ENCODE results near the gene LCE3A.
"Not testable (repeated sequence)": the region's sequence is repeated elsewhere in the genome, so short reads cannot be mapped to it uniquely, and the experiment has no call there.

Gene LCE3A, protein sequence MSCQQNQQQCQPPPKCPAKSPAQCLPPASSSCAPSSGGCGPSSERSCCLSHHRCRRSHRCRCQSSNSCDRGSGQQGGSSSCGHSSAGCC

DNA sequence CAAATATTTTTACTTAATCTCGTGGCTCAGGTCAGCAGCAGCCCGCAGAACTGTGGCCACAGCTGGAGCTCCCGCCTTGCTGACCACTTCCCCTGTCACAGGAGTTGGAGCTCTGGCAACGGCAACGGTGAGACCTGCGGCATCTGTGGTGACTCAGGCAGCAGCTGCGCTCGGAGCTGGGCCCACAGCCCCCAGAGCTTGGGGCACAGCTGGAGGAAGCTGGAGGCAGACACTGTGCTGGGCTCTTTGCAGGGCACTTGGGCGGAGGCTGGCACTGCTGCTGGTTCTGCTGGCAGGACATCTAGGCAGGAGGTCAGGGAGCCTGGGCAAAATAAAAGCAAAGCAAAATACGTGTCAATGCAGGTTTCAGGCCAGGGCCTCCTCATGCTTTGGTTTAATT is at the start of gene LCE3A:
Gene LCE3A (minus strand): TSS at position 301 of the 400 bp plus-strand sequence. CDS start 0 bp downstream, at position 301.
- DNase-seq = no peak

DNA sequence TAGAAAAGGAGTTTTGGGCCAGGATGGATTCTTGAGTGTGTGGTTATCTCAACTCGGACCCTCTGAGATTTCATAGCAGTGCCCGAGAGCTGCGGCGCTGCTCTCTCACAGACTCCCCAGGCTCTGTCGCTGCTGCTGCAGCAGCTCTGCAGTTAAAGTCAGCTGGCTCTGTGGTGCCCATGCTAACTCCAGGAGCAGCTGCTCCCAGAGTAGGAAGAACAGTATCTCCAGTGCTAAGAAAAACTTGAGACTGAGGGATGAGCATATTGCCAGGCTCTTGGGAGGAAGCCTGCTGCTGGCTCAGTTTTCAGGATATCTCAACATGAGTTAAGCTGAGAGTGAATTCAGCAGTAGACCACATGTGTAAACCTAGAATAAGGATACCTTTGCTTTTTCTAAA is 44.7 kb upstream of the LCE3A start:
- DNase-seq = no peak

DNA sequence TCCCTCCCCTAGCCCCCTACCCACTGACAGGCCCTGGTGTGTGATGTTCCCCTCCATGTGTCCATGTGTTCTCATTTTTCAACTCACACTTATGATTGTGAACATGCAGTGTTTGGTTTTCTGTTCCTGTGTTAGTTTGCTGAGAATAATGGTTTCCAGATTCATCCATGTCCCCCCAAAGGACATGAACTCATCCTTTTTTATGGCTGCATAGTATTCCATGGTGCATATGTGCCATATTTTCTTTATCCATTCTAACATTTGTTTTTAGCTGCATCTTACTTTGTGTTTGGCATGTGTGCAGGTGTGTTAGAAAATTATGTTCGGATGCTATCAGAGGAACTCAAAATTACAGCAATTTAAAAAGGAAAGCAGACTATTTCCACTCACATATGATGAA is 43.3 kb upstream of the LCE3A start:
- DNase-seq = not testable (repeated sequence)

GRCh38 chr1:152663098-152663497 is 40.2 kb upstream of the LCE3A start, which contains the start of gene LCE2D:
Gene LCE2D, plus strand, starts transcription at chr1:152663380. Its CDS starts 726 bp downstream, at chr1:152664106.
- no peak for DNase-seq

GRCh38 chr1:152658649-152659048 is 35.7 kb upstream of the LCE3A start:
- no peak for DNase-seq

DNA sequence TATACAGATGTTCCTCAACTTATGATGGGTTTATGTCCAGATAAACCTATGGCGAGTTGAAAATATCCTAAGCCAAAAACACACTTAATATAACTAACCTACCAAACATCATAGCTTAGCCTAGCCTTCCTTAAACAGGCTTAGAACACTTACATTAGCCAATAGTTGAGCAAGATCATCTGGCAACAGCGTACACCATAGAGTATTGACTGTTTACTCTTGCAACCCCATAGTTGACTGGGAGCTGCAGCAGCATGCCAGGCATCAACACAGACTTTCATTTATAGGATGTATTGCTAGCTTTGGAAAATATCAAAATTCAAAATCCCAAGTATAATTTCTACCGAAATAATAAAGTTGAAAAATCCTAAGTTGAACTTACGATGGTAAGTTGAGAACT is 34.8 kb upstream of the LCE3A start:
- DNase-seq = no peak

GRCh38 chr1:152656459-152656858 is 33.6 kb upstream of the LCE3A start:
- no peak for DNase-seq

DNA sequence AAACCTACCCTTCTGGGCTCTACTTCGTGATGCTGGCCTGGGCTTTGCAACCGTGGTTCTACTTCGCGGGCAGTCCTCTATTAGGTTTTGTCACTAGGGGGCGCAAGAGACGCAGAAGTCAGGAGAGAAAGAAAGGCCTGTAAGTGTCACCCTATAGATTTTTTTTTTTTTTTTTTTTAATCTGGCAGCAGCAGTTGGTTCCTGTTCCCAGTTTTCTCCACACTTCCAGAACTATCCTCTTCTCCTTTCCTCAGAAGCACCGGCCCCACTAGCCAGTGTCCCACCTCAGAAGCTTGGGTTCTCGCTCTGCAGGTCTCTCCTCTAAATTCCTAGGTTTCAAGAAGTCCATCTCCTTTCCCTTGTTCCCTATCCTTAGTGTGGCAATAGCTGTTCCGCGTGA is 31.2 kb upstream of the LCE3A start:
- peak; percentile 47 for DNase-seq

- no peak for DNase-seq
Measured at GRCh38 chr1:152646656-152647055, 23.8 kb upstream of the LCE3A start.

DNA sequence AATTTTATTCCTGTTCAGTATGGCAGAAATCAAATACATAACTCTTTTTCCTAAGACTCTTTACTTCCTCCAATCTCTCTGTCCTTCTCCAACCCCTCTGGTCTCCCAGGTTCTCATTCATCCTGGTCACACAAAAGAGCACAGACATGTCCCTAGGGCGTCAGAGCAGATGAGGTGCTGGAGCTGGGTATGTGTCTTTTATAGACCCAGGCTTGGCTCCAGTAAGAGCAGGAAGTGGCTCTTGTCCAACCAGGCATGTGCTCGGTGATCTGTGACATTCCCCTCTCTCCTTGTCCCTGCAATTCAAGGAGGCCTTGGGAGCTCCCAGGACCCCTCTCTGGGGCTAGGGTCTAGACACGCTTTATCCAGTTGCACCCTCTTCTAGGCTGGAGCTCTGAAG is 22.2 kb upstream of the LCE3A start:
- DNase-seq = no peak

- no peak for DNase-seq
Measured at GRCh38 chr1:152643945-152644344, 21.0 kb upstream of the LCE3A start.

- DNase-seq = no peak
Measured at GRCh38 chr1:152640351-152640750, 17.4 kb upstream of the LCE3A start.

- DNase-seq = no peak
Measured at GRCh38 chr1:152630596-152630995, 7.7 kb upstream of the LCE3A start.

DNA sequence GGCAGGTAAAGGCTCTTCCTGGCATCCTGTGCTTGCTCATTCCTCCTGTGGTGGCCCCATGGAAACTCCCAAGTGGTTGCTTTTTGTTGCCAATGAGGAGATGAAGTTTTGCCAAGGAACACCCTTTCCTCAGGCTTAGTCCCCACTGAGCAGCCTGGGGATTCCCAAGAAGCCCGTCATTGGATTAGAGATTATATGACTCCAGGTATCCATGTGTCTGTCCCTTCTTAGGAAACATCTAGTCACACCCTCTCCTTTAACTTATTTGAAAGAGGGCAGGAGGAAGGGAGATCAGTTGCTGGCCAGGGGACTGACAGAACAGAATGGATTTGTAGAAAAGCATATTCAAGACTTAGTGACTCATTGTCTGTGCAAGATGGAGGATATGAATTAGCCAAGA is 3.8 kb upstream of the LCE3A start:
- no peak for DNase-seq

DNA sequence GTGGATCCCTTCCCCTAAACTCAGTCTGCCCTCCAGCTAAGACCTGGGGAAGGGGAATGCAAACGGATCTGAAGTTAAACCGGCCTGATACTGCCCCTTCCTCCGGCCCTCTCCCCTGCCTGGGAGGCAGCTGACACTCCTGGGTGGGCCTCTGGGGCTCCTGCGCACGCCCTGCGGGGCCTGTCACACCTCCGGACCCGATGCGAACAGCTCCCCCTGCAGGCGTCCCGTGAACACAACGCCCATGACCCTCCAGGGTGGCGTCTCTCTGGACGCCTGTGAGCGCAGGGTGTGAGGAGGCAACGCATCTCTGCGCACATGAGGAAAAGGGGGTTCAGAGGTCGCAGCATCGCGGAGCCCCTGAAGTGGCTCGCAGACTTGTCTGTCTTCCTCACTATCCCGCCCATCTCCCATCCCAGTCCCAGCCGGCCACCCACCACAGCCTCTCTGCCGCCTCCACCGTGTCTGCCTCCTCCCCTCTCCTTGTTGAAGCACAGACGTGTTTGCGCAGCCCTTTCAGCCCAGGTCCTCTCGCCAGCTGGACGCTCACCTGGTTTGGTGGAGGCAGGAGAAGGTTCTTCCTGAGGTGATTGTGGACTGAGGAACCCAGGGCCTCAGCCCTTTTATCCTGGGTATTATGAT is 421 bp upstream of the LCE3A start:
- no peak for DNase-seq

DNA sequence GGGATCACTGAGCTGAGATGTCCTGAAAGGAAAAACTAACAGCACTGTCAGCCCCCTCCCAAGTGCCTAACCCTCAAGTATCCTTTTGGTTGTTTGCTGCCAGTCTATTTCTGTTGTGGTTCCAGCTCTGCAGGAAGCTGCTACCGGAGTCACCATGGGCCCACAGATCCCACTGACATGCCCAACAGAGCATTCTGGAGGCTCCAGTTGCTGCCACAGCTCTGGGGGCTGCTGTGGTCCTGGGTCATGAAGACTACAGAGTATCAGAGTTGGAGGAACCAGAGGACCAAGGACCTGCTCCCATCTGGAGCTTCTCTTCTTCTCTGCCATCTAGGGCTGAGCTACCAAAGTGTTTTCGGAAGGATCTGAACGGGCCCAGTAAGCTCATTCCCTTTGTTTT is 910 bp downstream of the LCE3A start:
- DNase-seq = no peak

DNA sequence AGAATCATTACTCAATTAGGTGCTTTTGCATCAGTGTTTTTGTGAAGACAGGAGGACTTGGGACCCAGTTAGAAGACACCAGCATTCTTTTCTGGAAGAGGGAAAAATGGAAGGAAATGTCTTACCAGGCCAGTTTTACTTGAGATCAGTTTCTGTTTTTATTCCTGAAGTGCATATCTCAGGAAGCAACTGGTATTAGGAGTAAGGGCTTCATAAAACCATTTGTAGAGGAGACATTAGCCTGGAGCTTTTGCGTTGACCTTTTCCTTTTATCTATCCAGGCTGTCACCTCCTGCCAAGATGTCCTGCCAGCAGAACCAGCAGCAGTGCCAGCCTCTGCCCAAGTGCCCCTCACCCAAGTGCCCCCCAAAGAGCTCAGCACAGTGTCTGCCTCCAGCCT is 9.4 kb downstream of the LCE3A start, which contains the start of gene LCE3B:
Gene LCE3B (plus strand): TSS at position 301 of the 400 bp plus-strand sequence. CDS start 0 bp downstream, at position 301.
- no peak for DNase-seq

- DNase-seq = no peak
Measured at GRCh38 chr1:152599934-152600333, 23.0 kb downstream of the LCE3A start, which contains the start of gene LCE3C. Gene LCE3C, plus strand, starts transcription at chr1:152600234. Its CDS starts 498 bp downstream, at chr1:152600732.

GRCh38 chr1:152596986-152597385 is 25.9 kb downstream of the LCE3A start:
- DNase-seq = no peak

DNA sequence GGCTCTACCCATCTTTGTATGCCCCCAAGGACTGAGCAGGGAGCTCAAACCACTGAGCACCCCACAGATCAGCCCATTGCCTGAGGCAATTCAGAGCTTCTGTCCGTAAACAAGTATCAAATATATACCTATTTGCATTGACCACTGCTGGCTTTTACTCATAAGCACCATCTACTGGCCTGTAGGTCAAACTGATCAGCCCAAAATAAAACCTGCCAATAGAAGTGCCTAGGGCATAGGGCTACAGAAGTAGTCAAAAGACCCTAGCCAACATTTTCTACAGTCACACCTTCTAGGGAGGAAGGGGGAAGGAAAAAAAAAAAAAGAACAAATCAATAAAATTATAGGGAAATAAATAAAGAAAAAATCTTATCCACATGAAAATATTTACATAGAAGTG is 37.3 kb downstream of the LCE3A start:
- DNase-seq = no peak

GRCh38 chr1:152582647-152583046 is 40.3 kb downstream of the LCE3A start:
- DNase-seq = no peak

- no peak for DNase-seq
Measured at GRCh38 chr1:152580433-152580832, 42.5 kb downstream of the LCE3A start, which contains the start of gene LCE3D. Gene LCE3D, minus strand, starts transcription at chr1:152580516. Its CDS starts 580 bp downstream, at chr1:152579936.

GRCh38 chr1:152579526-152579925 is 43.4 kb downstream of the LCE3A start:
- DNase-seq = not testable (repeated sequence)

DNA sequence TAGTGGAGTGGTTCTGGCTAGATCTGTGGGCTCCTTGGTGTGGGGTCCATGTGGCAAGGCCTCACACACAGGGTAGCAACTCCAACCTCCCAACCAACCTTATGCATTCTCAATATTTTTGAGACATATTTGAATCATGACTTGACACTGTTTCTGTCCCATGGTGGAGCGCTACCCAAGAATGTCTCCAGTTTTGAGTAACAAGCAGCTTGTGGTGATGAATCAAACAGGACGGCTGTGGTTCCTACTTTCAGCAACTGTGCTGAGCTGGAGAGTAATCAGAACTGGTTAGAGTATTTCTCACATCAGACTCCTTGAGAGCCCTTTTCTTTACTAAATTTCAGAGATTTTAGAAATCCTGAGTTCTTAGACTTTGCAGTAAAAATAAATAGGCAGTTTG is 45.7 kb downstream of the LCE3A start:
- DNase-seq = no peak

All from NCI-H526 treated with DMSO at 0.1 percent for 48 hours (cell line).